ENCODE results near the gene LDLRAD2. TPM values are rescaled to one million over a fixed set of nuclear protein-coding genes. Genes with fewer than 3 reads are reported as not detected.

LDLRAD2 gene
- total and polyA plus RNA-seq, 2 of the 4 experiments (the other 2 are of a cell fraction), result 0.05 TPM; not detected in 1

- Histone ChIP-seq H3K23ac (ENCODE audit: low read depth, low read length) (no peak overlapping the region), H4K8ac (ENCODE audit: low read depth in 2 of 2, low read length in 2 of 2) (no peak overlapping the region), H2BK15ac (ENCODE audit: low read depth, low read length) (no peak overlapping the region), H2AFZ (replicated peaks; ENCODE audit: low read length, poor library complexity) (no peak overlapping the region), H3K27ac (ENCODE audit: insufficient read depth, low read length) (no peak overlapping the region), H3K36me3 (ENCODE audit: control insufficient read depth, insufficient read depth, low read length) (no peaks in the 10 kb centered on the region), H2BK20ac (ENCODE audit: low read depth, low read length) (no peak overlapping the region), H3K9me3 (ENCODE audit: control insufficient read depth, insufficient read depth, low read length) (peaks cover 2% of the 10 kb centered on the region; the same call in 1 of the 2 replicates), H3K9me1 (ENCODE audit: insufficient read depth, low read length) (peaks cover 17% of the 10 kb centered on the region), H4K5ac (ENCODE audit: low read depth, low read length) (no peak overlapping the region), H3K4me3 (ENCODE audit: insufficient read depth, low read depth, low read length) (no peak overlapping the region), H3K56ac (ENCODE audit: extremely low read depth, insufficient read depth, low read length) (no peak overlapping the region), H3K4me1 (ENCODE audit: control insufficient read depth, insufficient read depth, low read length) (peaks cover 8% of the 10 kb centered on the region), H3K79me1 (ENCODE audit: low read depth in 1 of 2, low read length in 2 of 2) (peaks cover 16 to 60% of the 10 kb centered on the region in 2 experiments; a peak in 3 of 4 replicates), H3K14ac (replicated peaks; ENCODE audit: low read depth, low read length) (no peak overlapping the region), H2AK5ac (ENCODE audit: low read depth, low read length) (no peak overlapping the region), H2BK120ac (ENCODE audit: low read depth, low read length) (no peak overlapping the region), H4K91ac (ENCODE audit: insufficient read depth, low read depth, low read length) (no peak overlapping the region), H2BK5ac (ENCODE audit: low read depth, low read length, poor library complexity, severe bottlenecking) (peak overlapping the region; percentile 72), H3K18ac (ENCODE audit: low read depth, low read length) (no peak overlapping the region), H4K20me1 (ENCODE audit: insufficient read depth, low read length) (peaks cover 82% of the 10 kb centered on the region), H3K4me2 (ENCODE audit: low read depth, low read length) (no peak overlapping the region; the same call in 1 of the 2 replicates), H3K9ac (ENCODE audit: low read depth, low read length) (no peak overlapping the region), H3K27me3 (ENCODE audit: control insufficient read depth, insufficient read depth, low read length) (no peaks in the 10 kb centered on the region), H2AK9ac (replicated peaks; ENCODE audit: low read depth, low read length, poor library complexity) (no peak overlapping the region), H3K4ac (ENCODE audit: low read depth, low read length) (no peak overlapping the region)
- peak; percentile 92 for ATAC-seq (ENCODE audit: low read depth)
- ChIA-PET CTCF (no interaction called here), POLR2A (ENCODE audit: unreplicated experiment) (no interaction called here)
- BruUV-seq (replicated peaks), result no TSS peak
- in situ Hi-C loops (cut with MboI; ENCODE audit: low sequenced_read_pairs) (no loop called here), intact Hi-C loops (cut with micrococcal nuclease) (no loop called here), dilution Hi-C loops (cut with HindIII; ENCODE audit: low sequenced_read_pairs, unreplicated experiment) (no loop called here)
- peak; percentile 83 for DNase-seq
- TF ChIP-seq, protein P1, sequence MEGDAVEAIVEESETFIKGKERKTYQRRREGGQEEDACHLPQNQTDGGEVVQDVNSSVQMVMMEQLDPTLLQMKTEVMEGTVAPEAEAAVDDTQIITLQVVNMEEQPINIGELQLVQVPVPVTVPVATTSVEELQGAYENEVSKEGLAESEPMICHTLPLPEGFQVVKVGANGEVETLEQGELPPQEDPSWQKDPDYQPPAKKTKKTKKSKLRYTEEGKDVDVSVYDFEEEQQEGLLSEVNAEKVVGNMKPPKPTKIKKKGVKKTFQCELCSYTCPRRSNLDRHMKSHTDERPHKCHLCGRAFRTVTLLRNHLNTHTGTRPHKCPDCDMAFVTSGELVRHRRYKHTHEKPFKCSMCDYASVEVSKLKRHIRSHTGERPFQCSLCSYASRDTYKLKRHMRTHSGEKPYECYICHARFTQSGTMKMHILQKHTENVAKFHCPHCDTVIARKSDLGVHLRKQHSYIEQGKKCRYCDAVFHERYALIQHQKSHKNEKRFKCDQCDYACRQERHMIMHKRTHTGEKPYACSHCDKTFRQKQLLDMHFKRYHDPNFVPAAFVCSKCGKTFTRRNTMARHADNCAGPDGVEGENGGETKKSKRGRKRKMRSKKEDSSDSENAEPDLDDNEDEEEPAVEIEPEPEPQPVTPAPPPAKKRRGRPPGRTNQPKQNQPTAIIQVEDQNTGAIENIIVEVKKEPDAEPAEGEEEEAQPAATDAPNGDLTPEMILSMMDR (conservative IDR thresholded peaks at IDR 0.05; ENCODE audit: low read depth, low read length), result no peak
- no peak for TF ChIP-seq USF2 (IDR thresholded peaks at IDR 0.05; ENCODE audit: low read depth, low read length)
- no peak for TF ChIP-seq SMC3 (IDR thresholded peaks at IDR 0.05; ENCODE audit: low read depth, low read length)
- TF ChIP-seq BHLHE40 (IDR thresholded peaks at IDR 0.05; ENCODE audit: low read depth, low read length), result no peak
- TF ChIP-seq FOS (IDR thresholded peaks at IDR 0.05; ENCODE audit: low read depth, low read length), result no peak
- no peak for TF ChIP-seq POLR2A (IDR thresholded peaks at IDR 0.05; ENCODE audit: low read depth, low read length)
- TF ChIP-seq CEBPB (IDR thresholded peaks at IDR 0.05; ENCODE audit: low read depth, low read length), result peak; percentile 10; the same call in 1 of the 2 replicates
Measured at GRCh38 chr1:21775985-21776562, 36.0 kb upstream of the LDLRAD2 start.

All from IMR-90 (cell line).